ENCODE measurements around the gene ZRANB1. TPM values are rescaled to one million over a fixed set of nuclear protein-coding genes. Genes with fewer than 3 reads are reported as not detected.
"Not testable (repeated sequence)": the region's sequence is repeated elsewhere in the genome, so short reads cannot be mapped to it uniquely, and the experiment has no call there.

The ZRANB1 gene
- total RNA-seq, 1 donor from 2014 or later = 28.9 TPM

- Mint-ChIP-seq H3K27me3 (ENCODE audit: unreplicated experiment) (peaks cover 4% of the 10 kb centered on the region), H3K9me3 (ENCODE audit: unreplicated experiment) (peaks cover 2% of the 10 kb centered on the region), H3K36me3 (ENCODE audit: unreplicated experiment) (no peaks in the 10 kb centered on the region), H3K27ac (ENCODE audit: unreplicated experiment) (no peak overlapping the region), H3K4me1 (ENCODE audit: low read depth, unreplicated experiment) (no peaks in the 10 kb centered on the region), H3K4me3 (ENCODE audit: unreplicated experiment) (no peak overlapping the region)
- DNase-seq = no peak
- no peak for TF ChIP-seq CTCF (IDR thresholded peaks at IDR 0.05; ENCODE audit: partially characterized antibody, unreplicated experiment)
Measured at GRCh38 chr10:124909563-124909962, 32.4 kb upstream of the ZRANB1 start.

GRCh38 chr10:124911124-124912067 lies 30.5 kb upstream of the ZRANB1 start:
- Mint-ChIP-seq H3K9me3 (ENCODE audit: unreplicated experiment) (peaks cover 6% of the 10 kb centered on the region), H3K4me1 (ENCODE audit: low read depth, unreplicated experiment) (no peaks in the 10 kb centered on the region), H3K4me3 (ENCODE audit: unreplicated experiment) (no peak overlapping the region), H3K27me3 (ENCODE audit: unreplicated experiment) (peaks cover 9% of the 10 kb centered on the region), H3K27ac (ENCODE audit: unreplicated experiment) (no peak overlapping the region), H3K36me3 (ENCODE audit: unreplicated experiment) (no peaks in the 10 kb centered on the region)
- TF ChIP-seq CTCF (IDR thresholded peaks at IDR 0.05; ENCODE audit: partially characterized antibody, unreplicated experiment) = no peak
- no peak for DNase-seq

- TF ChIP-seq CTCF (IDR thresholded peaks at IDR 0.05; ENCODE audit: partially characterized antibody, unreplicated experiment) = no peak
- Mint-ChIP-seq H3K36me3 (ENCODE audit: unreplicated experiment) (no peaks in the 10 kb centered on the region), H3K9me3 (ENCODE audit: unreplicated experiment) (peaks cover 6% of the 10 kb centered on the region), H3K27ac (ENCODE audit: unreplicated experiment) (no peak overlapping the region), H3K27me3 (ENCODE audit: unreplicated experiment) (peaks cover 9% of the 10 kb centered on the region), H3K4me1 (ENCODE audit: low read depth, unreplicated experiment) (no peaks in the 10 kb centered on the region), H3K4me3 (ENCODE audit: unreplicated experiment) (no peak overlapping the region)
- no peak for DNase-seq
Measured at GRCh38 chr10:124912101-124912886, 29.6 kb upstream of the ZRANB1 start.

- Mint-ChIP-seq H3K4me3 (ENCODE audit: unreplicated experiment) (no peak overlapping the region), H3K4me1 (ENCODE audit: low read depth, unreplicated experiment) (peaks cover 2% of the 10 kb centered on the region), H3K36me3 (ENCODE audit: unreplicated experiment) (no peaks in the 10 kb centered on the region), H3K27ac (ENCODE audit: unreplicated experiment) (no peak overlapping the region), H3K9me3 (ENCODE audit: unreplicated experiment) (peaks cover 6% of the 10 kb centered on the region), H3K27me3 (ENCODE audit: unreplicated experiment) (peaks cover 10% of the 10 kb centered on the region)
- no peak for TF ChIP-seq CTCF (IDR thresholded peaks at IDR 0.05; ENCODE audit: partially characterized antibody, unreplicated experiment)
- DNase-seq = no peak
Measured at GRCh38 chr10:124913167-124913566, 28.8 kb upstream of the ZRANB1 start.

- H3K27me3 Mint-ChIP-seq (ENCODE audit: unreplicated experiment) = peaks cover 13% of the 10 kb centered on the region
- DNase-seq; H3K4me3 Mint-ChIP-seq (ENCODE audit: unreplicated experiment); H3K27ac Mint-ChIP-seq (ENCODE audit: unreplicated experiment); H3K9me3 Mint-ChIP-seq (ENCODE audit: unreplicated experiment); H3K36me3 Mint-ChIP-seq (ENCODE audit: unreplicated experiment); H3K4me1 Mint-ChIP-seq (ENCODE audit: low read depth, unreplicated experiment): not testable (repeated sequence)
Measured at GRCh38 chr10:124914398-124914797, 27.5 kb upstream of the ZRANB1 start.
